Limb (tissue), 2 donors: Measurements from ENCODE around the gene PIK3R5.

ENCODE experiments used
- DNase-seq, 2 donors: peaks; one replicate each; pipeline ENCODE4 v3.0.0-alpha.2; 2016; ENCODE audit errors: extremely low spot score in 2 of 2

Gene PIK3R5

DNA sequence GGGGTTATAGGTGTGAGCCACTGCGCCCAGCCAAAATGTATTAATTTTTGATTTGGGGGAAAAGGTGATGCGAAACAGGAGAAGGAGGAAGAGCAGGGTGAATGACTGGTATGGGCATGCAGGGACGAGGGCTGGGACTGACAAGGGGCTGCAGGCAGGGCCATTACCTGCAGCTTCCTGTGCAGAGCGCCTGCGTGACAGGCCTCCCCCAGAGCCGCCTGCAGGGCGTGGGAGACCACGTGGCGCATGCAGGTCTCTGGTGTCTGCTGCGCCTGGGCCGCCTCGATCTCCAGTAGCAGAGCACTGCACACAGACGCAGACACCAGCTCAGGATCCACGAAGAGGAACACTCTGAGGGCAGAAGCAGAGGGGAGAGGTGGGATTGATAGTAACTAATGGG is 130.4 kb downstream of the PIK3R5 start:
- DNase-seq, result no peak

DNA sequence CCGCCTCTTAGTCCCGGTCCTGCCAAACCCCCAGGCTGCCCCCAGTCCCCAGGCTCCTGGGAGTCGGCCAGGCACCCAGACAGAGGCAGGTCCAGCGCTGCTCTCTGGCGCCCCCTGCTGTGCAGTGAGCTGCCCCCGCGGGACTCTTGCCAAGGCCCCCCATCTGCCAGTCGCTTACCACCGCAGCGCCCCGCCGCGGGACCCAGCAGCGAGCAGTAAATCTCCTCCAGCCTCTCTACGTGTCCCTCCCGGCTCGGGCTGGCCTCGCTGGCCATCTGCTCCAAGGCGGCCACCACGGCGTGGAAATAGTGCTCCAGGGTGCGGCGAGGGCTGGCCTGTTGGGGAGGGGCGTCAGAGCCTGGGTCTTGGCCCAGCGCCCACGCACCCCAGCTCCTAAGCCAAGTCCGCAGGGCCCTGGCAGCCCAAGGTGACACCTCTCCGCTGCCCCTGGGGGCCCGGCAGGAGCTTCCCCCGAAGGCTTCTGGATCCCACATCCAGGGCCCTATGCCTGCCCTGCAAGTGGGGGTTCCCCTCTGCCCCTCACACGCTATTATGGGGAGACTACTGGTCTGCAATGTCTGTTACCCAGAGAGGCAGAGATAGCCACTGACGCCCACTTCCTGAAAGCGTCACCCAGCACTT is 132.7 kb downstream of the PIK3R5 start:
- peak in 1 of 2 donors; percentile 63 for DNase-seq

DNA sequence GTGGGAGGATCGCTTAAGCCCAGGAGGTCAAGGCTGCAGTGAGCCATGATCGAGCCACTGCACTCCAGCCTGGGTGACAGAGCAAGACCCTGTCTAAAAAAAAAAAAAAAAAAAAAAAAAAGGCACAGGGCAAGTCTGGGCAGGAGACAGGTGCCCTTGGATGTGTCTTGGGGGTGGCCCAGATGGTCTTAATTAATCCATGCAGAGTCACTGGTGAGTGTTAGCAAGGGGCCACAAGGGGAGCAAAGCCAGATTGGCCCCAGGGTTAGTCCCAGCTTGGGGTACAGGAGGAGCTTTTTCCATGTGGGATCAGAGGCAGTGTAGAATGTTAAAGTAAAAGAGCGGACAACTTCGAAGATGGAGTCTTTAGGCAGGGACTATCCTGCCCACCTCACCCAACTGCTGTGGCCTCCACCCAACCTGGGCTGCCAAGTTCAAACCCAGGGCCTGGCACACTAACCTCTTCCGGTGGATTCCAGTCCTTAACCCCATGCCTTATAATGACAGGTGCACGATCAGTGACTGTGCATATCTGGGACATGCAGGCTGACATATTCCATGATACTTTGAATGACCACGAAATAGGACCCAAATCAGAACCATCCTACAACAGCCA is 134.2 kb downstream of the PIK3R5 start:
- no peak for DNase-seq

DNA sequence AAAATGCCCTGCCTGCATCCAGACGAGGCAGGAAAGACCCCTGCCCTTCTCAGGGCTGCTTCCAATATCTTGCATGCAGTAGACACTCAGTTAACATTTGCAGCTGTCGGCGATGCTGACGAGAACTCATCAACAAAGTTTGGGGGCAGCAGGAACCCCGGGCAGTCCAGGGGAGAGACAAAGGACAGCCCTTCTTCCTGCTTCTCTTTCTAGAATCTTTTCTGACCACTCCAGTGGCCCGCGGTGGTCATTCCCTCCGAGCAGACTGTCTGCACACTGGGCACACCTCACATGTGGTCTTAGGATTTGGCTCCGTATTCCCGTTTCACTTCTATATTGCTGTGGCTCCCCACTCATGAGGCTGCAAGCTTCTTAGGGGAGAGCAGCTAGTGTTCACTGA is 135.4 kb downstream of the PIK3R5 start:
- no peak for DNase-seq

DNA sequence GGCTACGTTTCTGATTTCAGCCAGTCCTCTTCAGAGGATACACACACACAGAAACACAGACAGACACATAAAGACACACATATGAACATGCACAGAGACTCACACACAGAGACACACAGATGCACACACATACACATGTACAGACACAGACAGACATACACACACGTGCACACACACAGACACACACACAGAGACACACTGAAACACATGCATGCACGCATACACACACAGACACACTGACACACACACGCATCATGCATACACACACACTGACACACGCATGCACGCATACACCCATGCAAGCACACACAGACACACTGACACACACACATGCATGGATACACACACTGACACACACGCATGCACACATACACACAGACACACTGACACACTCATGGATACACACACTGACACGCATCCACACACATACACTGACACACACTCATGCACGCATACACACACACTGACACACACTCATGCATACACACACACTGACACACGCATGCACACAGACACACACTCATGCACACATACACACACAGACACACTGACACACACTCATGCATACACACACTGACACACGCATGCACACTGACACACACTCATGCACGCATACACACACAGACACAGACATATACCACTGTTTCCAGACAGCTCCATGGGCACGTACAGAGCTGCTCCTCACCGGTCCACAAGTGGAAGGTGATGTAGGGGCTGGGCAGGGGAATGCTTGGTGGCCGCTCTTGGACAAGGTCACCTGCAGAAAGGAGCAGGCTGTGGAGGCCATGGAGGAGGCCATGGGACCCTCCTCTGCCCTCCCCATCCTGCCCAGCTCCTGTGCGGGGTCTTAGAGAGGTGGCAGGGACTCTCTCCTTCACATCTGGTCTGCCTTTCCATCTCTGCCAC is 136.2 kb downstream of the PIK3R5 start:
- no peak for DNase-seq
